Measurements from ENCODE around the gene LATS1.

The LATS1 gene

GRCh38 chr6:149723771-149724417 lies 6.0 kb upstream of the LATS1 start:
- H3K4me1 ChIP-seq (ENCODE audit: low read depth, poor library complexity, severe bottlenecking): no peaks in the 10 kb centered on the region
- H4K20me1 ChIP-seq (ENCODE audit: insufficient read depth): no peaks in the 10 kb centered on the region
- no peaks in the 10 kb centered on the region for H3K79me2 ChIP-seq (ENCODE audit: insufficient read depth, low read depth)
- H3K36me3 ChIP-seq (ENCODE audit: insufficient read depth): no peaks in the 10 kb centered on the region
- no peak overlapping the region for H3K9ac ChIP-seq
- H2AFZ ChIP-seq (ENCODE audit: low read depth): no peak overlapping the region
- H3K4me3 ChIP-seq (IDR thresholded peaks at IDR 0.05; ENCODE audit: insufficient read depth, low read depth, low read length): no peak overlapping the region
- TF ChIP-seq, protein P1, sequence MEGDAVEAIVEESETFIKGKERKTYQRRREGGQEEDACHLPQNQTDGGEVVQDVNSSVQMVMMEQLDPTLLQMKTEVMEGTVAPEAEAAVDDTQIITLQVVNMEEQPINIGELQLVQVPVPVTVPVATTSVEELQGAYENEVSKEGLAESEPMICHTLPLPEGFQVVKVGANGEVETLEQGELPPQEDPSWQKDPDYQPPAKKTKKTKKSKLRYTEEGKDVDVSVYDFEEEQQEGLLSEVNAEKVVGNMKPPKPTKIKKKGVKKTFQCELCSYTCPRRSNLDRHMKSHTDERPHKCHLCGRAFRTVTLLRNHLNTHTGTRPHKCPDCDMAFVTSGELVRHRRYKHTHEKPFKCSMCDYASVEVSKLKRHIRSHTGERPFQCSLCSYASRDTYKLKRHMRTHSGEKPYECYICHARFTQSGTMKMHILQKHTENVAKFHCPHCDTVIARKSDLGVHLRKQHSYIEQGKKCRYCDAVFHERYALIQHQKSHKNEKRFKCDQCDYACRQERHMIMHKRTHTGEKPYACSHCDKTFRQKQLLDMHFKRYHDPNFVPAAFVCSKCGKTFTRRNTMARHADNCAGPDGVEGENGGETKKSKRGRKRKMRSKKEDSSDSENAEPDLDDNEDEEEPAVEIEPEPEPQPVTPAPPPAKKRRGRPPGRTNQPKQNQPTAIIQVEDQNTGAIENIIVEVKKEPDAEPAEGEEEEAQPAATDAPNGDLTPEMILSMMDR (conservative IDR thresholded peaks at IDR 0.05; ENCODE audit: low read depth, low read length): peak; percentile 63
- H3K4me2 ChIP-seq: no peak overlapping the region
- H3K27ac ChIP-seq: no peak overlapping the region
- H3K27me3 ChIP-seq (ENCODE audit: insufficient read depth, low read depth): no peaks in the 10 kb centered on the region

DNA sequence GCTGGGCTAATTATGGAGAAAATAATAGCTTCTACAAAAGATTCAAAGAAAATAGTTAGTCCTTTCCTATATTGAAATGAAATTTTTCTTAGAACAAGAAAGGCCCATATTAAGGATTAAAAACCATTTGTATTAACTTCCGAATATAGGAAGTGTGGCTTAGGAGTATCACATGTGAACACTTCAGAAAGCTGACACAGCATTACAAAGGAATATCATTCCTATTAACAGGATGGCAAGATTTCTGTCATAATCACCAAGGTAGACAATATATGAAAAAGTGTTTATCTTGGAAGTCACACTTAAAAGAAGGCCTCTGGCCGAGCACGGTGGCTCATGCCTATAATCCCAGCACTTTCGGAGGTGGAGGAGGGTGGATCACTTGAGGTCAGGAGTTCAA lies 5.4 kb upstream of the LATS1 start:
- Histone ChIP-seq H3K4me2 (no peak overlapping the region), H3K27me3 (ENCODE audit: insufficient read depth, low read depth) (no peaks in the 10 kb centered on the region), H3K9ac (no peak overlapping the region), H2AFZ (ENCODE audit: low read depth) (no peak overlapping the region), H3K4me3 (IDR thresholded peaks at IDR 0.05; ENCODE audit: insufficient read depth, low read depth, low read length) (no peak overlapping the region), H3K4me1 (ENCODE audit: low read depth, poor library complexity, severe bottlenecking) (peaks cover 5% of the 10 kb centered on the region), H4K20me1 (ENCODE audit: insufficient read depth) (no peaks in the 10 kb centered on the region), H3K36me3 (ENCODE audit: insufficient read depth) (no peaks in the 10 kb centered on the region), H3K79me2 (ENCODE audit: insufficient read depth, low read depth) (no peaks in the 10 kb centered on the region), H3K27ac (no peak overlapping the region)
- TF ChIP-seq, protein P1 (conservative IDR thresholded peaks at IDR 0.05; ENCODE audit: low read depth, low read length): no peak

DNA sequence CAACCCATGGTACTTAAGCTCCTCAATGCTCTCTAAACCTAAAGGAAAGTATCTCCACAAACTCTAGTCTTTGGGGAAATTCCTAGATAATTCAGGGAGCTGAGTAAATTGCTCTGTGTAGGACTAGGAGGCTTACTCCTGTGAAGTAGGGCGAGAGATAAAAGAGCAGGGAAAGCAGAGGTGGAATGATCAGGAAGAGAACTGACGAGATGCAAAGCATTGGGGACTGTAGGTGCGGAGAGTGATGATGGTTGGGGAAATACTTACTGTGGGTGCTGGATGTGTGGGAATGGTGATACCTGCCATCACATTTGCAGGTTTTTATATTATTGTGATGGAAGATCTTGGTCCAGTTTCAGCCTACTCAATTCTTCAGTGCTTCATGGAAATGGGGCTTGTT lies 1.6 kb upstream of the LATS1 start:
- TF ChIP-seq, protein P1 (conservative IDR thresholded peaks at IDR 0.05; ENCODE audit: low read depth, low read length): no peak
- Histone ChIP-seq H3K4me1 (ENCODE audit: low read depth, poor library complexity, severe bottlenecking) (peaks cover 22% of the 10 kb centered on the region), H2AFZ (ENCODE audit: low read depth) (no peak overlapping the region), H3K27ac (no peak overlapping the region), H3K36me3 (ENCODE audit: insufficient read depth) (no peaks in the 10 kb centered on the region), H3K9ac (no peak overlapping the region), H3K79me2 (ENCODE audit: insufficient read depth, low read depth) (peaks cover 32% of the 10 kb centered on the region), H3K4me2 (no peak overlapping the region), H3K27me3 (ENCODE audit: insufficient read depth, low read depth) (no peaks in the 10 kb centered on the region), H4K20me1 (ENCODE audit: insufficient read depth) (peaks cover 7% of the 10 kb centered on the region; the same call in 1 of the 2 replicates), H3K4me3 (IDR thresholded peaks at IDR 0.05; ENCODE audit: insufficient read depth, low read depth, low read length) (no peak overlapping the region)

DNA sequence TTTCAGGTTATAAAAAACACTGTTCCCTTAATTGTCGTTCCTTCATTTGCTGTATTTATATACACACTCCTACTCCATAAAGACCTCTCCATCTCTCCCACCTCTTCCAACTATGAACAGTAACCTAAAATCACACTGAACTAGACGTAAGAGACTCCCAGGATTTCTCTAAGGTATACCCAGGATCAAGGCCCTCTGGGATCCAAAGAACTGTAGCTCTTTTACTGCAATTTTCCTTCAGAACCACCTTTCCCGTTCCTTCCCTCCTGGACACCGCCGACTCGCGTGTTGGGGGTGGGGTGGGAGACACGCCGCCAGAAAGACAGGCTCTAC lies 680 bp downstream of the LATS1 start:
- Histone ChIP-seq H3K4me1 (ENCODE audit: low read depth, poor library complexity, severe bottlenecking) (peaks cover 22% of the 10 kb centered on the region), H2AFZ (ENCODE audit: low read depth) (peak overlapping the region; percentile 76), H3K4me2 (peak overlapping the region; percentile 92), H3K9ac (peak overlapping the region; percentile 98), H3K27me3 (ENCODE audit: insufficient read depth, low read depth) (no peaks in the 10 kb centered on the region), H3K27ac (peak overlapping the region; percentile 96), H3K4me3 (IDR thresholded peaks at IDR 0.05; ENCODE audit: insufficient read depth, low read depth, low read length) (no peak overlapping the region), H3K36me3 (ENCODE audit: insufficient read depth) (no peaks in the 10 kb centered on the region), H4K20me1 (ENCODE audit: insufficient read depth) (peaks cover 7% of the 10 kb centered on the region; the same call in 1 of the 2 replicates), H3K79me2 (ENCODE audit: insufficient read depth, low read depth) (peaks cover 55% of the 10 kb centered on the region)
- TF ChIP-seq, protein P1 (conservative IDR thresholded peaks at IDR 0.05; ENCODE audit: low read depth, low read length): no peak
